Heart right ventricle (tissue), 16 donors: ENCODE measurements around the gene HSD17B2. TPM values are rescaled to one million over a fixed set of nuclear protein-coding genes. Genes with fewer than 3 reads are reported as not detected.

ENCODE experiments used
- ATAC-seq, 8 donors: fragments of 200-7000 bp; cut with Tn5 transposase; one replicate each; pipeline ENCODE4 v1.9.1; 2020; ENCODE audit warnings: mild to moderate bottlenecking in 8 of 8, moderate library complexity in 8 of 8, moderate number of reproducible peaks in 1 of 8
- DNase-seq, 2 donors: peaks; one replicate each; pipeline ENCODE4 v3.0.0-alpha.2; 2020
- H3K27ac ChIP-seq, 10 donors: fragments of 200-600 bp; sonication (generic) in 2 of 10; one replicate each; pipeline versions ENCODE4 v1.5.0 to v1.8.0; 2020 to 2022; ENCODE audit warnings: mild to moderate bottlenecking in 3 of 10
- H3K27me3 ChIP-seq, 7 donors: fragments of 200-600 bp; one replicate each; pipeline ENCODE4 v1.8.0; 2021 to 2022; ENCODE audit warnings: mild to moderate bottlenecking in 2 of 7
- H3K36me3 ChIP-seq, 9 donors: fragments of 200-600 bp; sonication (generic) in 1 of 9; one replicate each; pipeline versions ENCODE4 v1.5.0 to v1.8.0; 2020 to 2022; ENCODE audit warnings: mild to moderate bottlenecking in 2 of 9
- H3K4me1 ChIP-seq, 9 donors: fragments of 200-600 bp; sonication (generic) in 1 of 9; one replicate each; pipeline versions ENCODE4 v1.5.0 to v1.8.0; 2020 to 2022; ENCODE audit warnings: mild to moderate bottlenecking in 4 of 9
- H3K4me3 ChIP-seq, 10 donors: fragments of 200-600 bp; sonication (generic) in 2 of 10; one replicate each; pipeline versions ENCODE4 v1.5.0 to v1.8.0; 2020 to 2022; ENCODE audit warnings: mild to moderate bottlenecking in 7 of 10, moderate library complexity in 2 of 10
- H3K9me3 ChIP-seq, 11 donors: fragments of 200-600 bp in 10 of 11; sonication (generic) in 2 of 11; one replicate each; pipeline versions ENCODE4 v1.5.0 to v1.8.0; 2013 to 2022; ENCODE audit warnings: mild to moderate bottlenecking in 2 of 11, control low read depth in 1 of 11, moderate library complexity in 1 of 11
- CTCF ChIP-seq, 9 donors: fragments of 200-600 bp; sonication (generic) in 2 of 9; IDR thresholded peaks; one replicate each; pipeline versions ENCODE4 v1.5.0 to v1.8.0; 2021 to 2022; ENCODE audit warnings: antibody characterized with exemption in 9 of 9, mild to moderate bottlenecking in 5 of 9, moderate library complexity in 1 of 9
- WGBS, 2 donors: extraction: QIAGEN DNeasy Blood & Tissue Kit; methylation state at CpG; one replicate each; pipeline ENCODE4 v1.1.7; 2013; ENCODE audit warnings: inconsistent platforms in 1 of 2; 5-methylcytosine and 5-hydroxymethylcytosine counted together
- intact Hi-C, 10 donors: fragments of 100-400 bp; cut with DNase I; formaldehyde crosslinking; loops; one replicate each; pipeline versions ENCODE4 v1.11.1 to v1.14.2; 2022
- polyA plus RNA-seq, 2 donors: library from polyadenylated mRNA; stranded (reverse); fragments of 200-250 nt; gene quantifications; one replicate each; pipeline ENCODE4 v1.2.3, GENCODE V29; 2013
- total RNA-seq, 10 donors: library from RNA; stranded (reverse); fragmentation: NEBNext Ultra II Directional in 3 of 10; extraction: Animal tissue kit (Norgen Biotek cat#: 25700) in 3 of 10; gene quantifications; one replicate each; pipeline versions ENCODE4 v1.2.1 to v1.2.4, GENCODE V29; 2021 to 2023
- donor health status: Arrhythmogenic right ventricular cardiomyopathy.
- donor health status: ischemic (EF 13 %, LVEDD 7.1; RV severe dilation, severe dysfunction).
- donor health status: healthy with polysubstance abuse.
- donor health status: DM: no; HTN: yes; CAD: no.
- donor health status: DM: no; HTN: no; CAD: no.
- donor health status: ischemic (EF 25% LVEDD 6.9; RV normal size, moderate dysfunction).
- donor health status: ischemic (EF 25% LVEDD 5.7; RV mildly dilated, moderate dysfunction).
- donor health status: healthy.
- donor health status: DM: yes; HTN: yes; CAD: no.
- donor health status: Ischemic cardiomyopathy.
- donor health status: ischemic (EF 35%, LVEDD 5.7; RV mildly dilated, moderate dysfunction).
- donor health status: nonischemic (EF 11% LVEDD 7.7; RV severe dilation, severe dysfunction).
- donor health status: DM: yes; HTN: yes; CAD: no.
- donor health status: PGD.
- donor health status: ischemic (EF 29% LVEDD 5.4; RV normal size, mild dysfunction).
- donor health status: nonischemic (EF 23%, LVEDD 6.1; RV moderate dilation, normal function).

Gene HSD17B2
- total and polyA plus RNA-seq, 12 donors = 0.03 TPM; not detected in 11

- H3K4me3 ChIP-seq = no peak overlapping the region
- DNase-seq (no peak), ATAC-seq (no peak)
- H3K4me1 ChIP-seq = no peaks in the 10 kb centered on the region
- no peak for TF ChIP-seq CTCF (IDR thresholded peaks at IDR 0.05)
- H3K36me3 ChIP-seq = no peaks in the 10 kb centered on the region
- H3K27ac ChIP-seq = no peak overlapping the region
- WGBS, 2 donors = 80 to 87% methylated on average over 3 of the region's 3 CpGs
- H3K9me3 ChIP-seq = no peaks in the 10 kb centered on the region
- intact Hi-C loops = no loop called here
- peaks cover 0 to 25% (median 9%) of the 10 kb centered on the region in 7 donors for H3K27me3 ChIP-seq
Observed at GRCh38 chr16:82044585-82044911, 9.5 kb downstream of the HSD17B2 start.

GRCh38 chr16:82045465-82045864 lies 10.4 kb downstream of the HSD17B2 start:
- intact Hi-C loops = no loop called here
- Histone ChIP-seq H3K27me3 (peaks cover 0 to 21% (median 10%) of the 10 kb centered on the region in 7 donors), H3K4me1 (no peaks in the 10 kb centered on the region), H3K4me3 (no peak overlapping the region), H3K36me3 (no peaks in the 10 kb centered on the region), H3K27ac (no peak overlapping the region), H3K9me3 (no peaks in the 10 kb centered on the region)
- ATAC-seq (no peak), DNase-seq (no peak)
- WGBS, 2 donors = 59 to 90% methylated on average over 2 of the region's 2 CpGs
- TF ChIP-seq CTCF (IDR thresholded peaks at IDR 0.05) = no peak

- H3K36me3 ChIP-seq = no peaks in the 10 kb centered on the region
- intact Hi-C loops = no loop called here
- TF ChIP-seq CTCF (IDR thresholded peaks at IDR 0.05) = no peak
- no peak for ATAC-seq
- no peak overlapping the region for H3K27ac ChIP-seq
- WGBS, 2 donors = 87 to 91% methylated on average over 4 of the region's 4 CpGs
- H3K9me3 ChIP-seq = no peaks in the 10 kb centered on the region
- DNase-seq = no peak
- H3K27me3 ChIP-seq = peaks cover 0 to 30% (median 18%) of the 10 kb centered on the region in 7 donors
- H3K4me1 ChIP-seq = no peaks in the 10 kb centered on the region
- no peak overlapping the region for H3K4me3 ChIP-seq
Observed at GRCh38 chr16:82046541-82046940, 11.5 kb downstream of the HSD17B2 start.

GRCh38 chr16:82046941-82047340 lies 11.9 kb downstream of the HSD17B2 start:
- TF ChIP-seq CTCF (IDR thresholded peaks at IDR 0.05) = no peak
- 98% methylated on average over 2 of the region's 2 CpGs for WGBS, 2 donors
- ATAC-seq = no peak
- no peak overlapping the region for H3K27ac ChIP-seq
- H3K36me3 ChIP-seq = no peaks in the 10 kb centered on the region
- H3K27me3 ChIP-seq = peaks cover 0 to 34% (median 18%) of the 10 kb centered on the region in 7 donors
- no peak for DNase-seq
- H3K9me3 ChIP-seq = no peaks in the 10 kb centered on the region
- no peaks in the 10 kb centered on the region for H3K4me1 ChIP-seq
- intact Hi-C loops = no loop called here
- no peak overlapping the region for H3K4me3 ChIP-seq

GRCh38 chr16:82047374-82047773 lies 12.3 kb downstream of the HSD17B2 start:
- no peak overlapping the region for H3K4me3 ChIP-seq
- H3K27ac ChIP-seq = no peak overlapping the region
- ATAC-seq (no peak), DNase-seq (no peak)
- H3K4me1 ChIP-seq = no peaks in the 10 kb centered on the region
- WGBS, 2 donors = 92 to 96% methylated on average over 2 of the region's 2 CpGs
- intact Hi-C loops = no loop called here
- H3K27me3 ChIP-seq = peaks cover 0 to 35% (median 18%) of the 10 kb centered on the region in 7 donors
- H3K9me3 ChIP-seq = no peaks in the 10 kb centered on the region
- TF ChIP-seq CTCF (IDR thresholded peaks at IDR 0.05) = no peak
- H3K36me3 ChIP-seq = no peaks in the 10 kb centered on the region
